ENCODE data around the gene MYBPH.

MYBPH gene

GRCh38 chr1:203127666-203128430, 47.8 kb downstream of the MYBPH start, which contains the start of gene ADORA1:
Gene ADORA1, plus strand, starts transcription at chr1:203127726. Its CDS starts 1,116 bp downstream, at chr1:203128842.
- no peak for FAIRE-seq

- FAIRE-seq = no peak
Measured at GRCh38 chr1:203126866-203127665, 48.6 kb downstream of the MYBPH start.

- FAIRE-seq = no peak
Measured at GRCh38 chr1:203126151-203126865, 49.3 kb downstream of the MYBPH start.

- FAIRE-seq = no peak
Measured at GRCh38 chr1:203124546-203125317, 50.9 kb downstream of the MYBPH start.

- no peak for FAIRE-seq
Measured at GRCh38 chr1:203124011-203124410, 51.6 kb downstream of the MYBPH start.

- no peak for FAIRE-seq
Measured at GRCh38 chr1:203122159-203122558, 53.5 kb downstream of the MYBPH start.

GRCh38 chr1:203121186-203122015, 54.2 kb downstream of the MYBPH start:
- FAIRE-seq = no peak

- no peak for FAIRE-seq
Measured at GRCh38 chr1:203120325-203121153, 55.1 kb downstream of the MYBPH start.
